Activated CD4-positive, alpha-beta T cell treated with anti-CD3 and anti-CD28 coated beads for 4 hours (primary cell): ENCODE data around the gene SP110.
"Not testable (repeated sequence)": the region's sequence is repeated elsewhere in the genome, so short reads cannot be mapped to it uniquely, and the experiment has no call there.

Experiments
- DNase-seq, 2 donors: peaks; one replicate each; pipeline ENCODE4 v3.0.0-alpha.2; 2020

Gene SP110

DNA sequence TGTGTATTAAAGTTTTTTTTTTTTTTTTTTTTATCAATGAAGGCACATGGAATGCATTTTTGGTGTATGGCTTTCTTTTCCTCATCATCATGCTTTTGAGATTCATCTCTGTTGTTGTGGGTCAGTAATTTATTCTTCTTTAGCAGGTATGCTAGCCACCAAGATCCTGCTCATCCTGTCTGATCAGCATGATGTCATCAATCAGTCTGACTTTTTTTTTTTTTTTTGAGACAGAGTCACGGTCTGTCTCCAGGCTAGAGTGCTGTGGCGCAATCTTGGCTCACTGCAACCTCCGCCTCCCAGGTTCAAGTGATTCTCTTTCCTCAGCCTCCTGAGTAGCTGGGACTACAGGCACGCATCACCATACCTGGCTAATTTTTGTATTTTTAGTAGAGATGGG, 3.0 kb upstream of the SP110 start:
- not testable (repeated sequence) for DNase-seq

DNA sequence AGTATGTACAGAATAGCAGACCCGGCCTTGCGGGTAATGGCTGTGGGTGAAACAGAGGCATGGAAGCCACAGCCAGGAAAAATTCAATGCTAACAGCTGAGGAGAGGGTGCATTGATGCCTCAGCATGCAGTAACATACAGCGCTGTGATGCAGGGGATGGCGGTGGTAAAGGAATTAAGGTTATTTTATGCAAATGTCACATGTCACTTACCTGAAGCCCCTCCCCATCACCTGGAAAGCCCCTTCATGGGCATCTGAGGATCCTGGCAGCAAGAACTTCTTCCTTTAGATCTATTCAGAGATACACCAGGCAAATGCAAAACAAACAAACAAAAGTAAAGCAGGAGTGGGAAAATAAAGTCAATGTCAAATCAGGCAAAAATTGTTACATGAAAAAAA, 1.7 kb upstream of the SP110 start:
- no peak for DNase-seq

DNA sequence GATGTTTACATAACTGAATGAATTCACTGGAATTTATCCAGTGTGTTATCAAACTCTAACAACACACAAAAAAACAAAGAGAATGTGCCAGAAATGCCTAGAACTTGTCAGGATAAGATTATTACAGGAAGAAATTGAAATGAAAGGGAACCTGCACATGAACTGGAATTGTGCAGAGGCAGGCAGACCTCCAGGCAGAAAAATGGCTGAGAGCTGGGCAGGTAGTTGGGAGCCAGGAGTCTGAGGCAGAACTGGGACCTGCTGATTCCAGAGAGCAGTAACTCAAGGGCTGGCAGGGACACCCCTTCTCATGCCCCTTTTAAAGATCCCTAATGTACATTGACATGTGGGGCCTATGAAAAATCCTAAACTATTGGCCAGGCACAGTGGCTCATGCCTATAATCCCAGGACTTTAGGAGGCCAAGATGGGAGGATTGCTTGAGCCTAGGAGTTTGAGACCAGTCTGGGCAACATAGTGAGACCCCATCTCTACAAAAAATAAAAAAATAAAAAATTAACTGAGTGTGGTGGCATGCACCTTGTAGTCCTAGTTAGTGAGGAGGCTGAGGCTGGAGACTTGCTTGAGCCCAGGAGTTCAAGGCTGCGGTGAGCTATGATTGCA, 674 bp upstream of the SP110 start:
- no peak for DNase-seq

DNA sequence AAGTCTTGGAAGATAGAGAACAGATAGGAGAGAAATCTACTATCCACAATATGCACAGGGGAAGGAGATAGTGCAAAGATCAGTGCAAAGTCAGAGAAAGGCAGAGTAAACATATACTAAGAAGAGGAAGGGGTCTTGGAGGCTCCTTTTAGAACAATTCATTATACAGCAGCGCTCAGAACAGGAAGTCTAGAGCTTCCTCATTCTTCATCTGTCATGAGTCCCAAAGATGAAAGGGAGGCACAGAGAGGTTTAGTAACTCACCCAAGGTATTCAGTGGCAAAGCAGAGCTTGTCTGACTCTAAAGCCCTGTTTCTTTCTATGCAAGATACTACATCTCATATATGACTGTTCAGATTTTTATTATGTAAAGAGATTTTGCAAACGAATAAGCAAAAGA, 1.4 kb downstream of the SP110 start:
- DNase-seq: no peak

DNA sequence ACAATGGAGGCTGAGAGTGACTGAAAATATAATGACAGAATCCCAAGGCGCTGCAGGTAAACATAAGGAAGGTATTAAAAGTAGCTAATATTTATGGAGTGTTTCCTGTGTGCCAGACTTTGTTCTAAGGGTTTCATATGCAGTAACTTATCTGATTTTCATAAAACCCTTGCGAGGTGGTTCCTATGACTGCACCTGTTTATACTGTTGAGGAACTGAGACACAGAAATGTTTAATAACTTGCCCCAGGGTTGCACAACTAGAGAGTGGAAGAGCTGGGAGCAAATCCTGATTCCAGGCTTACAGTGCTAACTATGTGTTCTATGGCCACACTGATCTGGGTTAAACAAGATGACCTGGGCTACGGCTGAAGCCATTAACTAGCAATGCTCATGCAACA, 2.4 kb downstream of the SP110 start:
- no peak for DNase-seq

DNA sequence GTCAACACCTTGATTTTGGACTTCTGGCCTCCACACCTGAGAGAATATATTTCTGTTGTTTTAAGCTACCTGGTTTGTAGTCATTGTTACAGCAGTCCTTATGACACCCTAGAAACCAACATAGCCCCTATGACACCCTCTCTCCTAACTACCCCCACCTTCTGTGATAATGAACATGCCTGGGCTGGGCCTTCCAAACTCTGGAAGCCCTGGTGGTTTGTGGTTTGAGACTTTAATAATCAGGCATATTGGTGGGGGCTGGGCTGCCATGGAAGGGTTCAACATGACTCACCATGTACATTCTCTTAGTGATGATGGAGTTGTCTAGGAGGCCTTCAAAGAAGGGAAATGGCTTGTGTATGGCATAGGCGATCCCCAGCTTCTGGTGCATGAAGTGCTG, 3.3 kb downstream of the SP110 start:
- DNase-seq: peak in 1 of 2 donors; percentile 40

DNA sequence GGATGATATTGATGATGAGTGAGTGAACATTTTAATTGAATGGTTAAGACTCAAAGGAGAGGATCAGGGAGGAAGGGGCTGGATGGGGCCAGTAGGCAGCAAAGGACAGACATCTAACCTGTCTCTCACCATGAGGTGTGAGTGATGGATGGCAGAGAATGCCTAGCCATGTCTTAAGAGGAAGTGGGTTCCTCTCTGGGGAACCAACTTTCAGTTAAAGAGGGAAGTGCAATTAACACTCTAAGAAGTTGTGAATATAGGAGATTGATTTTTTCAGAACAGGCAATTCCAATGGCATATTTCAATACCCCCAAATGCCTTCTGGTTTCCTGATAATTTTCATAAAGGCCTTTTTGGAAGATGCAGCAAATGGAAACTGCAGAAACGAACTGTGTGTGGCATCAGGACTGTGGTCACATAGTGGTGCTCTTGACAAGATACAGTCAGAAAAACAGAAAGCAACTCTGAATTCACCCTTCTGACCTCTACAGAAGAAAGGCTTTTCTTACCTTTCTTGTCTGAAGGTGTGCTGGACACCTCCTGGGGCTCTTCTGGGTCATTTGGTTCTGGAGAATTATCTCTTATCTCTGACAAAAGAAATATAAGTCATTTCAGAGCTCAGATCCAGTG, 10.2 kb downstream of the SP110 start:
- DNase-seq: no peak

DNA sequence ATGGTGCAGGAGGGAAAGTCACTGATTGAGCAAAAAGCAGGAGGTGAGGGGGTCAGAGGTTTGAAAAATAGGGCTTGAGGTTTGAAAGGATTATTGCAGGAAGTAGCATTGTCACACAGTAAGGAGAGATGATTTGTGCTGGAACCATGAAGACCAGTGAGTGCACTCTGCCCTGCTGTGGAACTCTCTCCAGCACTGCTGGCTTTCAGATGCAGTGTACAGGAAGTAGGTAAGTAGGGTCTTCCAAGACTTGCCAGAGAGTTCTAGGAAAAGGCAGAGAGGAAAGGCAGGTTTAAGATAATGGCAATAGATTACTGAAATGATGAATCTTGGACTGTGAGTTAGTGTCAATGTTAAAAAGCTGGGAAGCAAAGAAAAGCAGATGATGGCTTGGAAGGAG, 11.2 kb downstream of the SP110 start:
- no peak for DNase-seq

DNA sequence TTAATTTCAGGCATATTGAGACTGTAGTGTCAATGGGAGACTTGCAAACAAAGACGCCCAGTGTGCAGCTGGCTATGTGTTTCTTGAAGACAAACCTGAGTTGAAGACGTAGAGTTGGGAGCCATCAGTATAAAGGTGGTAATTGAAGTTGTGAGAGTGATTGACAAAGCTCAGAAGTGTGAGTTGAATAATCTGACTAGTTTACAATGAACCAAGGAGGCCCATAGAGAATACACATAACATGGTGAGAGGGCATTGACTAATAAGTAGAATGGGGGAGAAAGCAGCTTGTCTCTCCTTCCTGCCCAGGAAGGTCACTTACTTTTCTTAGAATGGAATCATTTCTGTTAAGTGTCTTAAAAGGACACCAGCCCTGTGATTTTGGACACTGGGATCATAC, 14.1 kb downstream of the SP110 start:
- DNase-seq: no peak

DNA sequence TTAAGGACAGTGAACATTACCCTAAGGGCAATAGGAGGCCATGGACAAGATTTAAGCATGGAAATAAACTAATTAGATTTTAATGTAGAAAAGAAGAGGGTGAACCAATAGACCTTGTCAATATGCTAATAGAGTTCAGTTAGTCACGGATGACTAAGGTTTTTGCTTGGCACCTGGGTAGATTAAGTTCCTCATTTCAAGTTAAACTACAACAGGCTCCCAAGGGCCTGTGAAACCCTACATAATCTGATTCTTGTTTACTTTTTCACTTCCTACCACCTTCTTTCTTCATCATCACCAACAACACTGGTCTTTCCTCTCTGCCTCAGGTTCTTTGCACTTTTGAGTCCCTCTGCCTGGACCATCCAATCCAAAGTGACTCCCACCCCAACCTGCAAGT, 14.8 kb downstream of the SP110 start:
- no peak for DNase-seq

DNA sequence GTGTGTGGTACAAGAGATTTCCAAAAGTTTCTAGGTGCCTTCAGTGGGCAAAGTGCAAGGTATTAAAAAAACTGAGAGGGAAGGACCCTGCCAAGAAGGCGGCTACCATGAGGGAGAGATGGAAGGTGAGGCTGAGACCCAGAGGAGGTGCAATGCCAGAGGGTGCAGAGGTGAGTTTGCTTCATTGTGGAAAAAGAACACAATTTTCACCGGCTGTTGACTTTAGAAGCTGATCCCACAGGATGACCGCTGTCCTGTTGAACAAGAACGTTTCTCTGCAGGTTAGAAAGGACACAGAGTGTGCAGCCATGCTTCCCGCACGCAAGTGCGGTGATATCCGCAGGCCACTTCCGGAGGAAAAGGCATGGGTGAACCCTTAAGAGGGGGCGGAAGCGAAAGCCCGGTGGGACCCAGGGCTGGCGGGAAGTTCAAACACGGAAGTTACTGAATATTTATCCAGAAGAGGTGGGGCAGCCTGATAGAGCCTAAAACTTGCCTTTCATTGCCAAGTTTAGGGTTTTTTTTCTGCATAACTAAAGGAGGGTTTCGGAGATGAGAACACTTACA, 16.6 kb downstream of the SP110 start:
- DNase-seq: no peak

DNA sequence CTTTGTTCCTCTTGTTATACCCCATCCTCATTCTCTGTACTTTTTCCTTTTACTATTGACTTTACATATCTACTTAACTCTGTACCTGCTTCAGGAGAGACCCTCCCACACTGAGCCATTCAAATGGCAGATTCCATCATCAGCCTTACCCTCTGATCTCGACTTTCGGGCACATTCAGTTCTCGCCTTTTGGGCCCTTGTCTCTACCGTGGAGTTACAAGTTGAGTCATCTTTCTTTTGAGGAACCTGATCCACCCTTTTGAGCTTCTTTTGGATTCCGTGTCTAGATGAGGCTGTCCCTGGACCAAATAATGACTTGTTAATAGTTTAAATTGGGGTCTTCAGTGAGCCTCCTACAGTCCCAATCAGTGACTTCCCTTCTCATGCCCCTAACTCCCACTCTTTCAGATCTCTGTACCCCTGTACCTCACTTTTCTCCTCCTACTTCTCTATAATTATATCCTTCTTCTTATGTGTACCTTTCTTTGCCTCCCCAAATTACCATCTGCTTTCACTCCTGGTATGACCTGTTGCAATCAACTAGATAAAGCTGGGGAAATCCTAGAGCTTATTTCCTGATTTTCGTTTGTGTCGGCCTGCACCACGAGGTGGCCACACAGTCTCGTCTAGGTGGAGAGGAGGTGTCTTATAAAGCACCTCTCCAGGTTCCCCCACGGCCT, 17.2 kb downstream of the SP110 start:
- no peak for DNase-seq

DNA sequence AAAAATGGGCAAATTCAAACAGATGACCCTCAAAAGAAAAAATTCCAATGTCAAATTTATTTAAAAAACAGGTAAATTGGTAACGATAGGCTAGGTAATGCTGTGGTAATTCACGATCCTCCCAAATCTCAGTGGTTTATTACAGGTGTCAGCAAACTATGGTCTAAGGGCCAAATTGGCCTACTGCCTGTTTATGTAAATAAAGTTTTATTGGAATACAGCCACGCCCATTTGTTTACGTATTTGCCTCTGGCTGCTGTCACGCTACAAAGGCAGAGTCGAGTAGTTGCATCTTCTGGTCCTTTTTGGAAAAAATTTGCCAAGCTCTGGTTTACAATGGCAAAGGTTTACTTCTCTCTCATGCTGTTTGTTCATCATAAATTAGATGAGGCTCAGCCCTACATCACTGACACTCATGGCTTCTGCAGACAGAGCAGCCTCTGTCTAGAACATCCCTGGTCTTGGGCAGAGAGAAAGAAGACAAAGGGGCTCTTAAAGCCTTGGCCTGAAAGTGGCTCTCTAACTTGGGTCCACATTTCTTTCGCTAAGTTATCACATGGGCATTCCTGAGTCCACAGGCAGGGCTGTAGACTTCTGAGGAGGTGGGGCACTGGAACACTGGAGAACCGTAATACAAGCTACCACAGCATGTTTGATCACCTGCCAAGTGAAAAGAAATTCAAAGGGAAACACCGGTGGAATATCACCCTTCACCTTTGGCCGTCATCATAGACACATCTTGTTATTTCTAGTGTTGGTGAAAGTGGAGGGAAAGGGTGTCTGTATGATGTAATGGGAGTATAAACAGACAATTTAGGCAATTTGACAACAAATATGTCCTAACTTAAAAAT, 34.8 kb downstream of the SP110 start:
- DNase-seq: no peak

DNA sequence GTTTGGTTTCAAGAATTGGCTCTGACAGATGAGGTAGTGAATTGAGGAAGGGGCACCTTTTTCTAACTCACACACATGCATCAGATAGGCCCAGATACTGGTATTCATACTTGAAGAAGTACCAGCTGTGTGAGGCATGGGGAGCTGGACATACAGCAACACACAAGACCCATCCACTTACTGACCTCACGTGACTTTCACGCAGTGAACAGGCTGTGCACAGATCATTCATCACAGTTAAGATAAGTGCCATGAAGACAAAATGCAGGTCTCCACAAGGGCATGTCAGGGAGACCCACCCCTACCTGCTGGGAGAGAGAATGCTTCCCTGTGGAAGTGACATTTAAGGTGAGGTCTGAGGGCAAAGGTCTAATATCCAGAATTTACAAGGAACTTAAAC, 38.6 kb downstream of the SP110 start:
- DNase-seq: no peak

DNA sequence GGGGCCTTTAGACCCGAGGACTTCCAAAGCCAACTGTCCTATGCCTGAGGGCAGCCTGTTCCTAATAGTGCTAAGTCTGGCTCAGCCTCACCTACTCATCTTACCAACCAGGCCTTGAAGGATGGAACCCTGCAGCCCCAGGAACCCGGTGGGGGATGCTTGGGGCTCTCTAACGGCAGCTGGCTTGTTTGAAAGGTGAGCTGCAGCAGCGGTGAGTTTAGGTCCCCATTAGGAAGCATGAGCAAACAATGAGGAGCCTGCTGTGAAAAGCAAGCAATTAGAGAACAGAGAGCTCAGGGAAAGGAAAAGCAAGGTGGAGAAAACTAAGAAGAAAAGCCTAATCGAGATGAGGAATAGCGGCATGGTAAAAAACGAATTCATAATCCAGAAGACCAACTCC, 39.9 kb downstream of the SP110 start:
- no peak for DNase-seq

DNA sequence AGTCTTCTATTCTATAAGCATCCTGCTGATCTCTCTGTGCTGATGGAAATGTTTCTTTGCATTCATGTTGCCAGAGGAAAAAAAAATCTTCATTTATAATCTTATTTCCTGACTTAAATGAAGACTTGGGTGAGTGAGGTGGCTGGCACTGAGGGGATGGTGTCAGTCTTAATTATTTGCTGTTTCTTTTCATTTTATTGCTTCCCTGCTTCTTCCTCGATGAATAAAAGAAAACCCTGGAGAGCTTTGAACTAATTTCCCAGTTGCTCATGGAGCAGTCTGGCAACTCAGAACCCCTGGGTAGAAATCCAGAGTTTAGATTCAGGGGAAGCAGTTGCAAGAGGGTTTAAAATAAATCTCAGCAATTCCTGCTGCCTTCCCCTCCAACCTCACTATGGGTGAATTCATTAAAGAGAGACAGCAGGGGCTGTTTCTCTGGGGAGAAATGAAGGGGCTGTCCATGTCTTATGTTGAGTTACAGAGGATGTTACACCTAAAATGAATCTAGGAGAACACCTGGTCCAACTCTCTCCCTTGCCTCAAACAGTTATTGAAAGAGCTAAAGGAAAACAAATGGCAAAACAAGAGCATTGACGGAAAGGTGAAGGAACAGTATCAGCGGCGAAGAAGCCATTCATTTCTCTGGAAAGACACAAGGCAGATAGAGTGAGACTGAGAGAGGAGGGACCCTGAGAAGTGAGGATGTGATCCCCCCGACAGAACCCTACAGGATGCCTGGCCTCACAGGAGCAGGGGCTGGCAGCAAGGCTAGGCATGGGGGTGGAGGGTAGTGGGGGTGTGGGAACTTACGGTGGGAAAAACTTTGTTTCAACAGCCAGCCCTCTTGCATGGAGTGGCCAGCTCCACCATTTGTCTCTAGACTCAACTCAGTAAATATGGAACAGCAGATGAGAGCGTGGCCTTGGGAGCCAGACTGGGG, 41.0 kb downstream of the SP110 start:
- no peak for DNase-seq

DNA sequence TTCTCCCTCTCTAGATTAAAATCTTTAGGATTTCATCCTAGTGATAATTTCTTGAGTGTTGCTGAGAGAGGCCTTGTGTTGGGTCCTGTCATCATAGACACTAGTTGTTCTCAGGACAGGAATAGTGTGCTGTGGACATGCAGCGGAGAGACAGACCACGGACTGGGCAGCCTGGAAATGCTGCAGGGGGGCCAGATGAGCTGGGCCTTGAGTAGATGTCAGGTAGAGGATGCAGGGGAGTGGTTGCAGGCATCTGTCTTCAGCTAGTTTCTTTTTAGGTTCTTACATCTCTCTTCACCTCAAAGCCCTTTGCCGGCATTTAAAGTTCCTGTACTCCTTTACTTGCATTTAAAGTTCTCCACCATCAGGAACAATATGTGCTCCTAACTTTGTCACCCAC, 42.8 kb downstream of the SP110 start:
- DNase-seq: no peak

DNA sequence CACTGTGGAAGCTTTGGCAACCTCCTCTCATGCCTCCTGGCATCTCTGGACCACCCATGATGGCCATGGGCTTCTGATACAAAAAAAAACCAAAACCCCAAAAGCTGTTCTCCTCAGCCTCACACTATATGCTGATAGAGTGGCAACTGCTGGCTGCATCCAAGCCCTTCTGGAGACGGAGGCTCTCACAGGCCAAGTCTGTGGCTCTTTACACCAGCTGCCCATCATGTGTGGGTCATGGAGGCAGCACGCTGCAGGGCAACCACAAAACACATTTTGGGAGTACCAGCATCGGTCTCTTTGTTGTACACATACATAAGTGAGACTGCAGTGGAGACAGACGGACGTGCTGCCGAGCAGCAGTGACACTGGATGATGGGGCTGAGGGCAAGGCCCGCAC, 45.3 kb downstream of the SP110 start:
- DNase-seq: no peak

DNA sequence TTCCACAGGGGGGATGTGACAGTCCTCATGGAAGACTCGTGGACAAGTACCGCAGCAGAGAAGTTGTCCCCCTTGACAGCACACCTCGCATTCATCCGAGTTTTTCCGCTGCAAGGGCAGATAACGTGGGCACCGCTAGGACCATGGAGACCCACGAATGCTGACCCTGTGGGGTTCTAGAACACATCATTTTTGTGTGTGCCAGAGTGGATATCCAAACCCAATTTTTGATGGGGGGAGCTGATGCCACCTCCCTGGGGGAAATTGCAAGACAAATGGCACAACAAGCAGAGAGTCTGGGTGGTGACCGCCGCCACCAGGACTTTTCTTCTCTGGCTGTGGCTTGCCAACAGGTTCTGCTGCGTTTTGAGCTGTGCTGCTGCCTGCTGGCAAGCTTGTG, 46.9 kb downstream of the SP110 start:
- no peak for DNase-seq

DNA sequence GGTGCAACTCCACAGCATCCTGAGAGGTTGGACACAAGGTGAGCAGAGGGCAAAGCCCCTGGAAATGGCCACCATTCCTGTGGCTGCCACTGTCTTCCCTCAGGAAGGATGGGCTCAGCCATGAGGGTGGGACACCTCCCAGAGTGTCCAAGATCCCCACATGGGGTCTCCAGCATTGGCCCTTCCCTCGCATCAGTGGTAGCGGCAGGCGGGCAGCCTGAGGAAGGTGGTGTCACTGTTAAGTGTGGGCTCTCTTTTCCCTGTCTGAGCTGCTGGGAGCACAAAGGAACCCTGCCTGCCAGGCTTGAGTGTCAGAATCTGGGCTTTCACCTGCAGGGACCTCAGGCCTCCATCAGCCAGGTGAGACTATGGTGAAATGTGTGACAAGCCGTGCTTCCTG, 47.6 kb downstream of the SP110 start:
- no peak for DNase-seq

DNA sequence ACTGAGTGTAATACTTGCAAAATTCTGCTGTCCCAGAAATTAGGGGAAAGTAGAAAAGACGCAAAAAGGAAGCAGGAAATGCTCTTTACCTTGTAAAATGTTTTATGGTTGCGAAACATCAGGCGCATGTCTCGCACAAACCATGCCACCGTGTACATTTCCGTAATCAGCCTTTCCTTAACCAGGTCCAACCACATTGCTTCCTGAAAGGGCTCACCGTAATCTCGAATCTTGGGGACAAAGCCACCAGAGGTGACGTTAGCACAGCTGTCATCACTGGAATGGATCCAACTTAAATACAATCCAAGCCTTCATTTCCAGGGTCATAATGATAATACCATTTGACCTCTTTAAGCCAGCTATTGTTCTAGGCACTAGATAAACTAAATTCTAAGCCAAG, 49.3 kb downstream of the SP110 start:
- no peak for DNase-seq

DNA sequence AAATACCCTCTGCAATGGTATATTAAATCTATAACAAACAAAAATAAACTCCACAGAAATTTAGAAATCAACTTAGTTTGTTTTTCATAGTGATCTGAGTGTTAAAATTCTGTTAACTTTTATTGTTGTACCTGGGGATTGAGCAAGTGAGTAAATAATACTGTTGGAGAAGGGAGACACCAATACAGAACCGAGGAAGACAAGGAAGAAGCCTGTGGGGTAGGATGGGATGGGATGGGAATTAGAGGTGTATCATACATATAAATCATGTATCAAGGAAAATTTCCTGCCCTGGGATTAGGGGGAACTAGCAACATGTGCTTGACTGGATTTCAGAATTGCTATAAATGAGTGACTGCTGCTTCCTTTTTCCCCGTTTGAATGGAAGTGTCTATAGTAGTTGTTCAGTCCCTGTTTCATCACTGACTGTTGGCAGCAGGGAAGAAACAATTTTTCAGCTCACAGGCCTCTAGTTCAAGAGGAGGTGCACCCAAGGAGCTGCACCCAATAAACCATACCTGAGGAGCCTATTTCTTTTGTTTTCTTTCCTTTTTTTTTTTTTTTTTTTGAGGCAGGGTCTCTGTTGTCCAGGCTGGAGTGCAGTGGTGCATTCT, 53.1 kb downstream of the SP110 start:
- no peak for DNase-seq
